ENCODE results near the gene WDR36. TPM values are rescaled to one million over a fixed set of nuclear protein-coding genes. Genes with fewer than 3 reads are reported as not detected.

WDR36 gene
- total RNA-seq, 1 experiment from 2014 or later = 17.7 TPM

GRCh38 chr5:111066261-111066938, 25.7 kb upstream of the WDR36 start:
- Histone ChIP-seq H3K36me3 (ENCODE audit: low read depth) (no peaks in the 10 kb centered on the region), H4K20me1 (ENCODE audit: insufficient read depth) (no peaks in the 10 kb centered on the region), H3K27ac (no peak overlapping the region), H3K79me2 (ENCODE audit: low read depth) (no peaks in the 10 kb centered on the region), H2AFZ (no peak overlapping the region), H3K4me3 (no peak overlapping the region), H3K27me3 (ENCODE audit: insufficient read depth, low read depth) (0 out of 2 replicates have a peak, but pooled peaks cover 7% of the 10 kb centered on the region), H3F3A (ENCODE audit: insufficient read depth, low read depth) (0 out of 2 replicates have a peak, but pooled peaks cover 2% of the 10 kb centered on the region), H3K4me1 (replicated peaks; ENCODE audit: insufficient read depth) (peaks cover 7% of the 10 kb centered on the region; the same call in 1 of the 2 replicates), H3K4me2 (no peak overlapping the region), H3K9me3 (ENCODE audit: insufficient read depth, low read depth) (no peaks in the 10 kb centered on the region), H3K9me2 (ENCODE audit: insufficient read depth) (no peaks in the 10 kb centered on the region; the same call in 1 of the 2 replicates)
- no peak for TF ChIP-seq CTCF (conservative IDR thresholded peaks at IDR 0.05)
- intact Hi-C loops (cut with micrococcal nuclease; ENCODE audit: unreplicated experiment) = no loop called here
- CTCF ChIA-PET = no interaction called here
- BruUV-seq (replicated peaks) = no TSS peak
- POLR2A ChIA-PET (ENCODE audit: unreplicated experiment) = no interaction called here
- no peak for DNase-seq

GRCh38 chr5:111068213-111068612, 23.9 kb upstream of the WDR36 start:
- no peaks in the 10 kb centered on the region for H3K79me2 ChIP-seq (ENCODE audit: low read depth)
- H2AFZ ChIP-seq = no peak overlapping the region
- H3K27ac ChIP-seq = no peak overlapping the region
- TF ChIP-seq CTCF (conservative IDR thresholded peaks at IDR 0.05) (no peak), EZH2 (IDR thresholded peaks at IDR 0.05; ENCODE audit: low read depth) (no peak)
- DNase-seq = no peak
- no peaks in the 10 kb centered on the region for H3K9me3 ChIP-seq (ENCODE audit: insufficient read depth, low read depth)
- H3F3A ChIP-seq (ENCODE audit: insufficient read depth, low read depth) = no peaks in the 10 kb centered on the region
- H3K4me2 ChIP-seq = no peak overlapping the region
- H3K36me3 ChIP-seq (ENCODE audit: low read depth) = no peaks in the 10 kb centered on the region
- no peaks in the 10 kb centered on the region; the same call in 1 of the 2 replicates for H3K9me2 ChIP-seq (ENCODE audit: insufficient read depth)
- H3K4me1 ChIP-seq (replicated peaks; ENCODE audit: insufficient read depth) = no peaks in the 10 kb centered on the region
- intact Hi-C loops (cut with micrococcal nuclease; ENCODE audit: unreplicated experiment) = no loop called here
- POLR2A ChIA-PET (ENCODE audit: unreplicated experiment) = no interaction called here
- no peaks in the 10 kb centered on the region for H4K20me1 ChIP-seq (ENCODE audit: insufficient read depth)
- H3K27me3 ChIP-seq (ENCODE audit: insufficient read depth, low read depth) = peaks cover 14% of the 10 kb centered on the region; the same call in 1 of the 2 replicates
- no peak overlapping the region for H3K4me3 ChIP-seq
- BruUV-seq (replicated peaks) = no TSS peak
- CTCF ChIA-PET = no interaction called here

GRCh38 chr5:111069839-111070238, 22.3 kb upstream of the WDR36 start:
- H3K27me3 ChIP-seq (ENCODE audit: insufficient read depth, low read depth) = peaks cover 14% of the 10 kb centered on the region; the same call in 1 of the 2 replicates
- CTCF ChIA-PET = no interaction called here
- no peak for TF ChIP-seq CTCF (conservative IDR thresholded peaks at IDR 0.05)
- TF ChIP-seq EZH2 (IDR thresholded peaks at IDR 0.05; ENCODE audit: low read depth) = no peak
- no peak overlapping the region for H3K4me3 ChIP-seq
- H3K9me3 ChIP-seq (ENCODE audit: insufficient read depth, low read depth) = no peaks in the 10 kb centered on the region
- H2AFZ ChIP-seq = no peak overlapping the region
- no peaks in the 10 kb centered on the region for H3K4me1 ChIP-seq (replicated peaks; ENCODE audit: insufficient read depth)
- H3K27ac ChIP-seq = no peak overlapping the region
- POLR2A ChIA-PET (ENCODE audit: unreplicated experiment) = no interaction called here
- H3K79me2 ChIP-seq (ENCODE audit: low read depth) = no peaks in the 10 kb centered on the region
- DNase-seq = no peak
- H3F3A ChIP-seq (ENCODE audit: insufficient read depth, low read depth) = no peaks in the 10 kb centered on the region
- no peaks in the 10 kb centered on the region for H4K20me1 ChIP-seq (ENCODE audit: insufficient read depth)
- intact Hi-C loops (cut with micrococcal nuclease; ENCODE audit: unreplicated experiment) = no loop called here
- no TSS peak for BruUV-seq (replicated peaks)
- H3K4me2 ChIP-seq = no peak overlapping the region
- no peaks in the 10 kb centered on the region; the same call in 1 of the 2 replicates for H3K9me2 ChIP-seq (ENCODE audit: insufficient read depth)
- H3K36me3 ChIP-seq (ENCODE audit: low read depth) = no peaks in the 10 kb centered on the region

Measured in PC-9 (cell line).